SK-N-MC (cell line): ENCODE results near the gene SCML2.

Source experiments
- EZH2 ChIP-seq: fragments of 200-600 bp; sonication (generic); IDR thresholded peaks from one replicate; pipeline ENCODE4 v1.6.1; 2017; ENCODE audit warnings: antibody characterized with exemption
- POLR2AphosphoS5 ChIP-seq: IDR thresholded peaks from 2 replicates; pipeline ENCODE4 v1.6.1; 2012; ENCODE audit warnings: mild to moderate bottlenecking, low read depth, low read length, borderline replicate concordance

DNA sequence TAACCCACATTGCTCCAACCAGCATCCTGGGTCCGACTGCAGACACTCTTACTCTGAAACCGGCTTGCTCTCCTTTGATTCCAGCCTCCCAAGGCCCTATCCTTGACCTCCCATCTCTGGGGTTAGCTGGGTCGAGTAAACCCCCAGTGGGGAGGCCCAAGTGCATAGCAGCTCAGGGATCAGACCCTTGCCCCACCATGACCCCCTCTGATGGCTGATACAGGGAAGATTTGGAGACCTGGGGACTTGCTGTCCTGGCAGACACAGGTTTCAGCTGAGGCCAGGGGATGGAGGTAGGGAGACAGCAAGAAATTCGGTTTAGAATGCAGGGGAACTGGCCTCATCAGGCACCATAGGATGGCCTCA lies 47.3 kb upstream of the SCML2 start:
- TF ChIP-seq EZH2 (no peak), POLR2AphosphoS5 (no peak)
